Activated CD4-positive, CD25-positive, alpha-beta regulatory T cell treated with anti-CD3 and anti-CD28 coated beads, Interleukin-2, amount 50 U/mL, for 16 hours (primary cell): ENCODE data around the gene MTRR.
"Not testable (repeated sequence)": the region's sequence is repeated elsewhere in the genome, so short reads cannot be mapped to it uniquely, and the experiment has no call there.

Source experiments
- DNase-seq: peaks from one replicate; pipeline ENCODE4 v3.0.0-alpha.2; 2020; ENCODE audit warnings: low read depth, low spot score

The MTRR gene

GRCh38 chr5:7897014-7897600, 28.2 kb downstream of the MTRR start:
- no peak for DNase-seq

GRCh38 chr5:7902201-7902600, 33.3 kb downstream of the MTRR start:
- DNase-seq, result no peak

GRCh38 chr5:7902666-7903625, 34.0 kb downstream of the MTRR start:
- DNase-seq, result no peak

- DNase-seq, result no peak
These were observed 35.2 kb downstream of the MTRR start for GRCh38 chr5:7904170-7904569.

- DNase-seq, result no peak
These were observed 38.7 kb downstream of the MTRR start for GRCh38 chr5:7907612-7908011.

DNA sequence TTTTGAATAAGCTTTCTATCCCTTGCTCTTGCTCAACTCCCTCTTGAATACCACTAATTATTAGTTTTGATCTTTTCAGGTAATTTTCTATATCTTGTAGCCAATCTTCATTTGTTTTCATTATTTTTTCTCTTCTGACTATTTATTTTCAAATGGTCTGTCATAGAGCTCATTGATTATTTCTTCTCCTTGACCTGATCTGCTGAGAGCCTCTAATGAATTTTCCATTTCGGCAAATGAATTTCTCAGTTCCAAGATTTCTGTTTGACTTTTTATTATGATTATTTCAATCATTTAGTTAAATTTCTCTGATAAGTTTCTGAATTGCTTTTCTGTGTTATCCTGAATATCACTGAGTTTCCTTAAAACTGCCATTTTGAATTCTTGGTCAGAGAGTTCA, 39.4 kb downstream of the MTRR start:
- no peak for DNase-seq

- no peak for DNase-seq
These were observed 41.9 kb downstream of the MTRR start for GRCh38 chr5:7910738-7911428.

- DNase-seq, result not testable (repeated sequence)
These were observed 42.5 kb downstream of the MTRR start for GRCh38 chr5:7911429-7911771.

- no peak for DNase-seq
These were observed 47.3 kb downstream of the MTRR start for GRCh38 chr5:7916171-7916804.

- no peak for DNase-seq
These were observed 48.5 kb downstream of the MTRR start for GRCh38 chr5:7917130-7918123.

GRCh38 chr5:7925961-7926695, 57.2 kb downstream of the MTRR start:
- DNase-seq, result no peak

- DNase-seq, result no peak
These were observed 57.8 kb downstream of the MTRR start for GRCh38 chr5:7926720-7927119.

- DNase-seq, result no peak
These were observed 58.8 kb downstream of the MTRR start for GRCh38 chr5:7927466-7928375.

GRCh38 chr5:7930011-7930410, 61.1 kb downstream of the MTRR start:
- DNase-seq, result no peak

DNA sequence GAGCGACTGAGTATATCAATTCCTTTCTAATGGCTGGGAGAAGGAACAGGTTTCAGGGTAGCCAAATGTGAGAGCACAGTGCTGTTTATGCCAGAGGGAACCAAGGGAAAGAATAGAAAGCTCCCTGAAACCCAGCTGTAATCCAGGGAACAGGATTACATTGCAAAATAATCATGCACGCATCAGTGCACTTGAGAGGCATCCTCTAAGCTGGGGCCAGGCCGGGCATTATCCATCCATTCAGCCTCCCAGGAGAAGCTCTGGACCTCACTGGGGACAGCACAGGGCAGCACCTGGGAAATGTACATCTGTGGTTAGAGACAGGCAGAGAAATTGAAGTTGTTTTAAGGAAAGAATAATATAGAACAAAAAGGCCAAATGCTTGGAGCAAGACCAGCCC, 72.7 kb downstream of the MTRR start:
- DNase-seq, result no peak

DNA sequence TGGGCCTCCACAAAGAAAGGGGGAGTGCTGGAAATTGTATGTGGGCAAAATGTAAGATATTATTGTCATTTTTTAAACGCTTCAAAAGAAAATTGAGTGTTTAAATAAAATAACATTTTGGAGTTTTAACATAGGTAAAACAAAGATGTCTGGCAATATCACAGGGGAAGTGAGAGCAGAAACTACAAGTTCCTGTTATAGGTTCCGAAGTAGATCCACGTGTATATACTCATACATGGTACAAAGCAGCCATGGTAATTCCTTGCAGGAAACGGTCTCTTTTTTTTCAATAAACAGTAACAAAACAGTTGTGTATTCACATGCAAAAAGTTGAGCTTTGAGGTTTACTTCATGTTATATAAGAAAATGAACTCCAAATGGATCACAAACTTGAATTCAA, 78.4 kb downstream of the MTRR start:
- no peak for DNase-seq
